SJSA1 (cell line): ENCODE results near the gene STUB1. TPM values are rescaled to one million over a fixed set of nuclear protein-coding genes. Genes with fewer than 3 reads are reported as not detected.

Experiments used
- DNase-seq, 2 experiments: peaks; one replicate each; pipeline ENCODE4 v3.0.0-alpha.2; 2015 to 2020; ENCODE audit warnings: low spot score in 2 of 2, low read depth in 1 of 2
- H3K27ac ChIP-seq: fragments of 250-450 bp; sonication (Bioruptor Pico); 2 replicates; pipeline ENCODE4 v1.5.1; 2020; ENCODE audit warnings: mild to moderate bottlenecking, moderate library complexity
- H3K27me3 ChIP-seq: fragments of 250-450 bp; sonication (Bioruptor Pico); replicated peaks from 2 replicates; pipeline ENCODE4 v1.5.1; 2020; ENCODE audit warnings: mild to moderate bottlenecking, moderate library complexity
- H3K36me3 ChIP-seq: fragments of 250-450 bp; sonication (Bioruptor Pico); 2 replicates; pipeline ENCODE4 v1.5.1; 2020; ENCODE audit warnings: mild to moderate bottlenecking
- H3K4me1 ChIP-seq: fragments of 250-450 bp; sonication (Bioruptor Pico); replicated peaks from 2 replicates; pipeline ENCODE4 v1.6.1; 2021; ENCODE audit warnings: mild to moderate bottlenecking
- H3K4me3 ChIP-seq: fragments of 250-450 bp; sonication (Bioruptor Pico); 2 replicates; pipeline ENCODE4 v1.5.1; 2020; ENCODE audit warnings: mild to moderate bottlenecking
- H3K9me3 ChIP-seq: fragments of 250-450 bp; sonication (Bioruptor Pico); replicated peaks from 2 replicates; pipeline ENCODE4 v1.5.1; 2020; ENCODE audit warnings: mild to moderate bottlenecking
- total RNA-seq: library from RNA; depleted of rRNA; stranded (reverse); fragments of >200 nt; shearing (Covaris generic); gene quantifications from 2 replicates; pipeline ENCODE4 v1.2.3, GENCODE V29; 2014

The STUB1 gene
- total RNA-seq, 1 experiment from 2014 or later, result 150 TPM

GRCh38 chr16:725041-725376 lies 44.8 kb downstream of the STUB1 start:
- H3K4me3 ChIP-seq, result no peak overlapping the region
- DNase-seq, result no peak
- no peak overlapping the region for H3K27ac ChIP-seq
- peaks cover 41% of the 10 kb centered on the region for H3K4me1 ChIP-seq
- H3K9me3 ChIP-seq, result 0 out of 2 replicates have a peak, but pooled peaks cover 5% of the 10 kb centered on the region
- H3K27me3 ChIP-seq, result peaks cover 24% of the 10 kb centered on the region
- peaks cover 17% of the 10 kb centered on the region for H3K36me3 ChIP-seq

- H3K4me1 ChIP-seq, result peaks cover 35% of the 10 kb centered on the region
- peaks cover 24% of the 10 kb centered on the region for H3K27me3 ChIP-seq
- H3K27ac ChIP-seq, result no peak overlapping the region
- H3K9me3 ChIP-seq, result 0 out of 2 replicates have a peak, but pooled peaks cover 5% of the 10 kb centered on the region
- H3K4me3 ChIP-seq, result no peak overlapping the region
- DNase-seq, result no peak
- peaks cover 17% of the 10 kb centered on the region for H3K36me3 ChIP-seq
Observed at GRCh38 chr16:725463-726187, 45.4 kb downstream of the STUB1 start.

DNA sequence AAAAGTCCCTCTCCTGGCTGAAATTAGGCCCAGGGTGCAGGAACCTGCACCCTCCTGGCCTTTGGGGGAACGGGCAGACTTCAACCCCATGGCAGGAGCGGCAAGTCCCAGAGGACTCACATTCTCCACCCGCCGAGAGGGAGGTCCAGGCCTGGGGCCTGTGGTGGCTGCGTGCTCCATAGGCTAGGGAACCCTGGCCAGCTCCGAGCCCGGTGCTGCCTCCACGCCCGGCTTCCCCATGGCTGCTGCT lies 45.9 kb downstream of the STUB1 start:
- DNase-seq, result no peak
- Histone ChIP-seq H3K9me3 (0 out of 2 replicates have a peak, but pooled peaks cover 4% of the 10 kb centered on the region), H3K4me3 (no peak overlapping the region), H3K27me3 (peaks cover 24% of the 10 kb centered on the region), H3K27ac (no peak overlapping the region), H3K36me3 (peaks cover 15% of the 10 kb centered on the region), H3K4me1 (peaks cover 30% of the 10 kb centered on the region)

- Histone ChIP-seq H3K27me3 (peaks cover 24% of the 10 kb centered on the region), H3K9me3 (no peaks in the 10 kb centered on the region), H3K4me3 (peak within 1 kb of the TSS; percentile 30), H3K4me1 (peaks cover 24% of the 10 kb centered on the region), H3K27ac (no peak within 1 kb of the TSS), H3K36me3 (peaks cover 9% of the 10 kb centered on the region)
- no peak for DNase-seq
Observed at GRCh38 chr16:726438-727290, 46.5 kb downstream of the STUB1 start, which contains the start of the genes CCDC78 and HAGHL. Gene CCDC78 (minus strand): TSS chr16:726443. CDS start chr16:726367, 76 bp downstream. Gene HAGHL (plus strand): TSS chr16:727106. CDS start chr16:727510, 404 bp downstream.

DNA sequence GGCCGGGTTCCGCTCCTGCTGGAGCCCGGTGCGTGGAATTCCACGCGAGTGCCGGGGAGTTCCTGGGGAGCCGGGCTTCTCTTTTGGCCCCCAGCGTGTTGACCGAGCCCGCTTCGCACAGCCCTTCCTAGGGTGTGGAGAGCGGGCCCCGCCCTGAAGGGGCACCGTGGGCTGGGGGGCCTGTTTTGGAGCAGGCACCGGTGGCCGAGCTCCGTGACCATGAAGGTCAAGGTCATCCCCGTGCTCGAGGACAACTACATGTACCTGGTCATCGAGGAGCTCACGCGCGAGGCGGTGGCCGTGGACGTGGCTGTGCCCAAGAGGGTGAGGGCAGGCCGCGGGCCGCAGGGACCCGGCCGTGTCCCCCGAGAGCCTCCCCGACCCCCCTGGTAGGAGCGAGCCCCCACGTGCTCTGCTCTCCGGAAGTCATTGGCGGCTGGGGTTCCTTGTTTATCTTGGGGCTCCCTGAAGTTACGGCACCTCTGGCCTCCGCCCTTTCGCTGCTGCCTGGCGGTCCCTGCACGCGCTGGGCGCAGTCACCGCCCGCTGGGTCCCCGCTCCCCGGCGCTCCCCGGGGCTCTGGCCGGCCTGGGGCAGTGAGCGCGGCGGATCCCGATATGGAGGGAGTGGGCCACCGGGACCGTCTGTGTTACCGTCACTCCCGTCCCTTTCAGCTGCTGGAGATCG lies 47.2 kb downstream of the STUB1 start:
- Histone ChIP-seq H3K4me3 (peak overlapping the region; percentile 30), H3K27me3 (peaks cover 24% of the 10 kb centered on the region), H3K4me1 (peaks cover 19% of the 10 kb centered on the region), H3K27ac (no peak overlapping the region), H3K36me3 (peaks cover 4% of the 10 kb centered on the region; the same call in 1 of the 2 replicates), H3K9me3 (no peaks in the 10 kb centered on the region)
- DNase-seq, result peak in 1 of 2 experiments; percentile 37

DNA sequence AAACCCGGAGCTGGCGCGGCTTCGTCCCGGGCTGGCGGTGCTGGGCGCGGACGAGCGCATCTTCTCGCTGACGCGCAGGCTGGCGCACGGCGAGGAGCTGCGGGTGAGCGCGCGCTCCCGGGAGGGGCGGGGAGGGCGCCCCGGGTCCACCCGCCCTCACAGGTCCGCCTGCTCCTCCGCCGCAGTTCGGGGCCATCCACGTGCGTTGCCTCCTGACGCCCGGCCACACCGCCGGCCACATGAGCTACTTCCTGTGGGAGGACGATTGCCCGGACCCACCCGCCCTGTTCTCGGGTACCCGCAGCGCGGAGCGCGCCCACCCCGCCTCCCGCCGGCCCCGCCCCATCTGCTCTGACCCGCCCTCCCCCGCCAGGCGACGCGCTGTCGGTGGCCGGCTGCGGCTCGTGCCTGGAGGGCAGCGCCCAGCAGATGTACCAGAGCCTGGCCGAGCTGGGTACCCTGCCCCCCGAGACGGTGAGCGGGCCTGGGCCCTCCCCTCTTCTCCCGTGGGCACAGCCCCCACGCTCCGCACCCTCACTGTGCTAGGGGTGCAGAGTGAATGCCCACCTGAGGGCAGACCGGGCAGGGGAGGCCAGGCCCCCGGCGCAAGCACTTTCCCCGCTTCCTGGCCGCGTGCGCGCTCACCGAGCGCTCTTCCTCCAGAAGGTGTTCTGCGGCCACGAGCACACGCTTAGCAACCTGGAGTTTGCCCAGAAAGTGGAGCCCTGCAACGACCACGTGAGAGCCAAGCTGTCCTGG lies 48.1 kb downstream of the STUB1 start:
- DNase-seq, result peak; percentile 66 to 82
- peak overlapping the region; percentile 30 for H3K4me3 ChIP-seq
- peaks cover 8% of the 10 kb centered on the region for H3K36me3 ChIP-seq
- H3K9me3 ChIP-seq, result no peaks in the 10 kb centered on the region
- peaks cover 24% of the 10 kb centered on the region for H3K27me3 ChIP-seq
- peaks cover 19% of the 10 kb centered on the region for H3K4me1 ChIP-seq
- H3K27ac ChIP-seq, result no peak overlapping the region

DNA sequence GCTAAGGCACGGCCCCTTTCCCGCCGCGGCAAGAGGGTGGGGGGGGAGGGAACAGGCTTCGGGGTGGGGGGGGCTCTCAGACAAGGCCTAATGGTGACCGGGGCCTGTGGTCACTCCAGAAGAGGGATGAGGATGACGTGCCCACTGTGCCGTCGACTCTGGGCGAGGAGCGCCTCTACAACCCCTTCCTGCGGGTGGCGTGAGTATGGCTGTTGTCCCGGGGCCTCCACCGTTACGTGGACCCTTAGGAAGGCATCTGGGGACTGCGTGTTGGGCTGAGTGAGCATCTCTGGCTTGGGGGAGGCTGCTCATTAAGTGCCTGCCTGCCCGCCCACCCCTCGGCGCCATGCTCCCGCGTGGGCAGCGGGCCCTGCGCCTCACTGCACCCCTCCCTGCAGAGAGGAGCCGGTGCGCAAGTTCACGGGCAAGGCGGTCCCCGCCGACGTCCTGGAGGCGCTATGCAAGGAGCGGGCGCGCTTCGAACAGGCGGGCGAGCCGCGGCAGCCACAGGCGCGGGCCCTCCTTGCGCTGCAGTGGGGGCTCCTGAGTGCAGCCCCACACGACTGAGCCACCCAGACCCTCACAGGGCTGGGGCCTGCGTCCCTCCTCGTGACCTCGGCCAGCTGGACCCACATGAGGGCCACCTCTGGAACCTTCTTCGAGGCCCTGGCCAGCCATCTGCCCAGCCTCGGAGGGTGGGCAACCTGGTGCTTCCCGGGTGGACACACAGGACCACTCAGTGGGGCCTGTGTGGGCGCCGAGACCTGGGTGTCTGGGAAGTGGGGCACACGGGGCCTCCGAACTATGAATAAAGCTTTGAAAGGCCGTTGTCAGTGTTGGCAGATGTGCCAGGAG lies 48.9 kb downstream of the STUB1 start:
- no peak for DNase-seq
- Histone ChIP-seq H3K9me3 (no peaks in the 10 kb centered on the region), H3K4me1 (peaks cover 19% of the 10 kb centered on the region), H3K4me3 (no peak overlapping the region), H3K36me3 (peaks cover 17% of the 10 kb centered on the region), H3K27me3 (peaks cover 24% of the 10 kb centered on the region), H3K27ac (no peak overlapping the region)

DNA sequence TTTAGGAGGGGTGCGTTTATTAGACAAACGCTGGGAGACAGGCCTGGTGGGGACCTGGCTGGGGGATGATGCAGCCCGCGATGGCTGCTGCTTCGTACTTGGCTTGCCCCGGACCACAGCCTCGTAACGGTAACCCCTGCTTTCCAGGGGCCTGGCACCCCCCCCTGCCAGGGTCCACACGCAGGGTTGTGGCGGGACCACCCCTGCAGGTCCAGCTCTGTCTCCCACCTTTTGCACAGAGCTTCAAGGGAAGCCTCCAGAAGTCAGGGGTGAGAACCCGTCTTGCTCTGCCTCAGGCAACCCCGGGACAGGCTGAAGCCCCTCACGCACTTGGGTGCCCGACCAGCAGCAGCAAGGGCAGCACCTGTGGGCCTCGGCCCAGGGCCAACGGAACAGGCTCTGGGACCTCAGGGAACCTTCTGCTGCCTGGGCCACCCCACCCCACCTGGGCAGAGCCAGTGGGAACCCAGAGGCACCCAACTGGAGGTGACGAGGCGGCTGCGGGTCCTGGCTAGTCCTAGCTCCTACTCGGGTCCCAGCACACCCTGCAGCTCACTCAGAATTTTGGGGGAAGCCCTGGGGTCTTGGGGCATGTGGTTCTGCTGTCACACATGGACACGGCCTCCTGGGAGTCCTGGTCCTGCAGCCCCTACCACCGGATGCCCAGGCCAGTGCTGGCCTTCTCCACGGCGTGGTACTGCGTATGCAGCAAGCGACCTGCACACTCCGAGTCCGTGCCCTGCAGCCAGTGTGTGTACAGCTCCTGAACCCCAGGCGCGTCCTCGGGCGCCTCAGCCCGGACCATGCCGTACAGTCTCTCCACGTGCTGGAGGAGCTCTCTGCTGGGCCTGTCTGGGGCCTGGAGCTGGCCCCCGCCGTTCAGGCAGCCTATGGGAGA lies 49.8 kb downstream of the STUB1 start:
- no peak for DNase-seq
- Histone ChIP-seq H3K27ac (no peak overlapping the region), H3K9me3 (no peaks in the 10 kb centered on the region), H3K4me3 (no peak overlapping the region), H3K36me3 (peaks cover 24% of the 10 kb centered on the region), H3K4me1 (peaks cover 19% of the 10 kb centered on the region), H3K27me3 (peaks cover 24% of the 10 kb centered on the region)

DNA sequence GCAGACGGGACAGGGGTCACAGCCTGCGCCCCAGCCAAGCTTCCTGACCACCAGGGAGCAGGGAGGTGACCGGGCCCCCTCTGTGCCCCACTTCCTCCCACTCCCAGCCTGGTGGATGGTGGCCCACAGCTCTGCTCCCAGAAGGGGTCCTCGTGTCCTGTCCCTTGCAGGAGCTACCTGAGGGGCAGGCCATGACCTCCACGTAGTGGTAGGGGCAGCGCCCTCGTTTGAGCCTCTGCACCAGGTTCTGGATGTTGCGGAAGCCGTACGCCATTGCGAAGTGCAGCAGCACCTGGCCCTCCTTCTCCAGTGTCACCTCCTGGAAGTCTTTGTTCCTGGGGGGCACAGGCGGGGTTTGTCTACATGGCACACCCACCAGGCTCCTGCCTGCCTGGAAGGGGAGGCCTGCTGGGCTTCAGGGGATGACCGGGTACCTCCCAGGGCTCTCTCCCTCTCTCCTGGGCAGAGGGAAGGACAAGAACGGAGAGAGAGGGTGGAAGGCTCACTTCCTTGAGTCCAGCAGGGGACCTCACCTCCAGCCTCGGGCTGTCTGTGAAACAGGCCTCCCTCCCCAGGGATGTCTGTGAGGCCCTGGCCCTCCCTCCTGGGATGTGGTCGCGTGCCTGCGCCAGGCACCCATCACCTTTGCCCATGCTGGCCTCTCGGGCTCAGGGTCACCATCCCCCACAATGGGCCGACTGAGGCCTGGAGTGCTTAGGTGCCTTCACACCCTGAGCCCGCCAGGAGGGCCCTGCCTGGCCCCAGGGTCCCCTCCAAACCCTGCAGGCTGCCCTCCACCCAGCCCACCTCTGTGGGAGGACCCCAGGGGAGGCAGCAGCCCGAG lies 50.7 kb downstream of the STUB1 start:
- H3K27me3 ChIP-seq, result peaks cover 18% of the 10 kb centered on the region
- H3K4me1 ChIP-seq, result peaks cover 19% of the 10 kb centered on the region
- H3K4me3 ChIP-seq, result no peak overlapping the region
- no peak for DNase-seq
- no peak overlapping the region for H3K27ac ChIP-seq
- H3K9me3 ChIP-seq, result no peaks in the 10 kb centered on the region
- H3K36me3 ChIP-seq, result peaks cover 33% of the 10 kb centered on the region

DNA sequence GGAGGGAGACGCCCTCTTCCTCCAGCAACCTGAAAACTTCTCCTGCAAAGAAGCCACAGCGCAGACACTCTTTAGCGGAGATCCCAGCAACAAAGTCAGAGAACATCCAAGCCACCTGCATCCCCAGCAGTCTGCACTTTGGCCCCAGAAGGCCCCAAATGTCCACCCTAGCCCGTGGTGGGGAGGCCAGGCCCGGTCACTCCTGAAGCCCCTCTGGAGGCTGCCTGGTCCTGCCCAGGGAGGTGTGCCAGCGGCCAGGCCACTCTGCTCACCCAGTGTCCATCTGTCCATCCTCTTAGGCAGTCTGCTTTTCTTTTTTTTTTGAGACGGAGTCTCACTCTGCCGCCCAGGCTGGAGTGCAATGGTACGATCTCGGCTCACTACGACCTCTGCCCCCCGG lies 52.1 kb downstream of the STUB1 start:
- H3K36me3 ChIP-seq, result peaks cover 44% of the 10 kb centered on the region
- peaks cover 7% of the 10 kb centered on the region; the same call in 1 of the 2 replicates for H3K27me3 ChIP-seq
- peaks cover 12% of the 10 kb centered on the region for H3K4me1 ChIP-seq
- DNase-seq, result no peak
- no peaks in the 10 kb centered on the region for H3K9me3 ChIP-seq
- no peak overlapping the region for H3K4me3 ChIP-seq
- H3K27ac ChIP-seq, result no peak overlapping the region
